HG02623 (cell line): ENCODE results near the gene SNX14.
A peak's percentile ranks its signal among the peaks of the same experiment; 100 is the strongest.
"Not testable (repeated sequence)": the region's sequence is repeated elsewhere in the genome, so short reads cannot be mapped to it uniquely, and the experiment has no call there.

ENCODE experiments used
- ATAC-seq: cut with Tn5 transposase; IDR thresholded peaks from one replicate; pipeline ENCODE4 v1.9.1; 2021; ENCODE audit warnings: moderate library complexity; ENCODE audit not compliant: unreplicated experiment

The SNX14 gene

GRCh38 chr6:85585741-85586140, 7.9 kb downstream of the SNX14 start:
- no peak for ATAC-seq

GRCh38 chr6:85582832-85583231, 10.8 kb downstream of the SNX14 start:
- ATAC-seq = not testable (repeated sequence)

- no peak for ATAC-seq
Measured at GRCh38 chr6:85581572-85581971, 12.1 kb downstream of the SNX14 start.

GRCh38 chr6:85580878-85581267, 12.8 kb downstream of the SNX14 start:
- peak; percentile 82 for ATAC-seq

- no peak for ATAC-seq
Measured at GRCh38 chr6:85580118-85580877, 13.4 kb downstream of the SNX14 start.

- no peak for ATAC-seq
Measured at GRCh38 chr6:85579581-85579980, 14.1 kb downstream of the SNX14 start.

- ATAC-seq = no peak
Measured at GRCh38 chr6:85576476-85576875, 17.2 kb downstream of the SNX14 start.

- ATAC-seq = no peak
Measured at GRCh38 chr6:85574932-85575598, 18.6 kb downstream of the SNX14 start.

- no peak for ATAC-seq
Measured at GRCh38 chr6:85569323-85569722, 24.3 kb downstream of the SNX14 start.

- no peak for ATAC-seq
Measured at GRCh38 chr6:85568411-85568810, 25.2 kb downstream of the SNX14 start.

- ATAC-seq = no peak
Measured at GRCh38 chr6:85565736-85566135, 27.9 kb downstream of the SNX14 start.

- not testable (repeated sequence) for ATAC-seq
Measured at GRCh38 chr6:85564223-85564622, 29.4 kb downstream of the SNX14 start.

GRCh38 chr6:85561750-85562357, 31.8 kb downstream of the SNX14 start:
- ATAC-seq = no peak

GRCh38 chr6:85556992-85557668, 36.5 kb downstream of the SNX14 start:
- no peak for ATAC-seq

- no peak for ATAC-seq
Measured at GRCh38 chr6:85552652-85553051, 41.0 kb downstream of the SNX14 start.

- ATAC-seq = no peak
Measured at GRCh38 chr6:85551264-85551663, 42.4 kb downstream of the SNX14 start.

GRCh38 chr6:85547719-85548118, 45.9 kb downstream of the SNX14 start:
- no peak for ATAC-seq

- ATAC-seq = no peak
Measured at GRCh38 chr6:85544776-85545175, 48.9 kb downstream of the SNX14 start.

GRCh38 chr6:85537055-85537494, 56.6 kb downstream of the SNX14 start:
- ATAC-seq = no peak

GRCh38 chr6:85524281-85524680, 69.4 kb downstream of the SNX14 start:
- ATAC-seq = not testable (repeated sequence)

- ATAC-seq = no peak
Measured at GRCh38 chr6:85516168-85516567, 77.5 kb downstream of the SNX14 start.
